IPS-18a (cell line): ENCODE results near the gene TRIM42.

ENCODE experiments used
- H3K27ac ChIP-seq: one replicate; pipeline ENCODE4 v1.5.1; 2013; ENCODE audit warnings: low read length
- H3K27me3 ChIP-seq: one replicate; pipeline ENCODE4 v1.6.1; 2013; ENCODE audit warnings: mild to moderate bottlenecking, low read length; ENCODE audit not compliant: control insufficient read depth, insufficient read depth
- H3K36me3 ChIP-seq: one replicate; pipeline ENCODE4 v1.6.1; 2013; ENCODE audit warnings: low read depth, low read length; ENCODE audit not compliant: control insufficient read depth
- H3K4me1 ChIP-seq: one replicate; pipeline ENCODE4 v1.6.1; 2013; ENCODE audit warnings: low read depth, low read length; ENCODE audit not compliant: control insufficient read depth
- H3K4me3 ChIP-seq: one replicate; pipeline ENCODE4 v1.5.1; 2013; ENCODE audit warnings: low read length
- H3K9ac ChIP-seq: one replicate; pipeline ENCODE4 v1.6.1; 2013; ENCODE audit warnings: mild to moderate bottlenecking, low read length, moderate library complexity
- H3K9me3 ChIP-seq: one replicate; pipeline ENCODE4 v1.6.1; 2013; ENCODE audit warnings: low read depth, low read length; ENCODE audit not compliant: control insufficient read depth

TRIM42 gene

DNA sequence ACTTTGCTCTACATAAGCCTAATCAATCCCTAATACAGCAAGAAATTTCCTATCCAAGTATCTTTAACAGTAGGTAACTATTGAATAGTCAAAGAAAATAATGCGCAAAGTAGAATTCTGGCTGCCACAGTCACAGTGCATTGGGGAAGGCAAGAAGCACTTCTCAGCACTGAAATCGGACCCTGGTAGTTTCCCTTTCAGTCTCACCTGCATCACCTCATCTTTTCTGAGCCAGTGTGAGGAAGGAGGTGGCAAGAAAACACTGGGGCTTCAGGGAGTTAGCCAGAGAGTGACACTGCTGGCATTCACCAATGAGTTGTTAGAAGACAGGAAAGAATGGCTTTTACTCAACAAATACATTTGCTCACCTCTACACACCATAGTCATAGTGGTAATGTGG is 8.3 kb downstream of the TRIM42 start:
- Histone ChIP-seq H3K9me3 (no peaks in the 10 kb centered on the region), H3K4me3 (no peak overlapping the region), H3K9ac (no peak overlapping the region), H3K4me1 (no peaks in the 10 kb centered on the region), H3K27ac (no peak overlapping the region), H3K27me3 (no peaks in the 10 kb centered on the region), H3K36me3 (no peaks in the 10 kb centered on the region)

DNA sequence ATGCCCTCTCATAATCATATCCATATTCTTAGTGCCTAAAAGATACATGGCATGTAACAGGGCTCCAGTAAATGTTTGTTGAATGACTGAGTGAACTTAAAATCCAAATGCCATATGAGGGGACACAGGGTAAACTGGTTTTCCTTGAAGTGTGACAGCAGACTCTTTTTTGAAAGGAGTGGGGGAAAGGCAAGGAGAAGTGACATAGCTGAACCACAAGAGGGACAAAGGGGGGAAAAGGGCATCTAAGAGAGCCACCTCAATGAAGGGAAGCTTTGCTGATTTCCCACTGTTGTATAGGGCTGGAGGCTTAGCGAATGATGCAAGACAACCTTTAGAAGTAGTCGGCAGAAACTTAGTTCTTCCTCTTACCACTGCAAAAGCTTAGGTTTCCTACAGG is 9.1 kb downstream of the TRIM42 start:
- Histone ChIP-seq H3K4me1 (no peaks in the 10 kb centered on the region), H3K36me3 (no peaks in the 10 kb centered on the region), H3K27me3 (no peaks in the 10 kb centered on the region), H3K9ac (no peak overlapping the region), H3K9me3 (no peaks in the 10 kb centered on the region), H3K4me3 (no peak overlapping the region), H3K27ac (no peak overlapping the region)

DNA sequence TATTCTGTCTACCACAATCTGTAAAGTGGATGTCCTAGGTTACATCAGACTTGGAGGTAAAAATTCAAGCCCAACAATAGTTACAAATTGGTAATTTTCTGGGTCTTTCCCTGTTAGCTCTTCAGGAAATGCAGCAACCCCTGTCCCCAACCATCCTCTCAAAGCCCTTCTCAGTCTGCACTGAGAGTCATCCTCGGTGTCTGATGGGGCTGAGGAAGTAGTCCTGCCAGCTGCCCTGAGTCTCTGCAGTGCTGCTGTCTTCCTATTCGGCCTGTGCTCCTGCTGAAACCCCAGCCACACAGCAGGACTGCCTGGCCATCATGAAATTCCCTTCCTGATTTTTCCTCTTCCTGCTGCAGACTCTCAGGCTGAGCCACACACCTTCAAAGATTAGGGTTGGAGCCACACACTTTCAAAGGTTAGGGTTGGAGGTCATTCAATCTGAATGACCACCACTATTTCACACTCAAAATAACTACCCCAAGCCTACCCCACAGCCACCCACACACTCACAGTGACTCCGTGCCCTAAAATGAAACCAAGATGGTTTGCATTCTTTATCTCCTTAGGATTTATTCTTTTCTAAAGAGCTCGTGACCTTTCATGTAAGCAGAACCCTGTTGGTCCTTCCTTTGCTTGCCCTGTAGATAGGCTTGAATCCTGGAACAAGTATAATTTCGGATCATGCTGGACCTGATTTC is 17.6 kb downstream of the TRIM42 start:
- Histone ChIP-seq H3K36me3 (no peaks in the 10 kb centered on the region), H3K9ac (no peak overlapping the region), H3K27me3 (no peaks in the 10 kb centered on the region), H3K9me3 (no peaks in the 10 kb centered on the region), H3K4me1 (no peaks in the 10 kb centered on the region), H3K27ac (no peak overlapping the region), H3K4me3 (no peak overlapping the region)

DNA sequence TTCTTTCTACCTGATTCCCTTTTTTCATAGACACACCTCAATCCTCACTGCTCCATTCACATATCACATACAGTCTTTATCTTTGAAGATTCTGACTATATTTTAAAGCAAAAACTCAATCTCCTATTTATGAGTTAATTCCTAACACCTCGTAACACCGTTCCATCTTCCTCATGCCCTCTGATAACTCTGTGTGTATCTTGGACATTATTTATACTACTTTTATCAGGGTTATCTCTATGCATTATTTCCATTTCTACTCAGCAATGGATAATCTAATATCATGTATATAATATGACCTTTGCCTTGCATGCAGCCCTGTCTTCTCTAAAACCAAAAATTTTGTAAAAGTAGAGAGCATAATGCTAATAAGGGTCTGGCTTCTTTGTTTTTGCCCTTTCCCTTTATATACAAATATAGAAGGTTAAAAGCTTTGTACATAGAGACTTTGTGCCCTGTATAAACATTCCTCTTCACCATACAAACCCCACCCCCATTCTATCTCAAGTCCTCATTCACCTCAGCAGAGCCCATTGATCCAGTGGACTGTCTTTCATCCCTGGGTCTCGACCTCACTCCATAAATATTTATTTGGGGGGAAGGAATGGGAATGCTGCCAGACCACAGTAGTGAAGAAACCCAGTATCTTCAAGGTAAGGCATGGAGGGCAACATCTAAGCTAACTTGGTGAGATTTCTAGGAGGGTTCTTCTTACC is 21.8 kb downstream of the TRIM42 start:
- no peak overlapping the region for H3K4me3 ChIP-seq
- no peaks in the 10 kb centered on the region for H3K27me3 ChIP-seq
- H3K9ac ChIP-seq = no peak overlapping the region
- H3K36me3 ChIP-seq = no peaks in the 10 kb centered on the region
- H3K27ac ChIP-seq = no peak overlapping the region
- no peaks in the 10 kb centered on the region for H3K9me3 ChIP-seq
- H3K4me1 ChIP-seq = no peaks in the 10 kb centered on the region

DNA sequence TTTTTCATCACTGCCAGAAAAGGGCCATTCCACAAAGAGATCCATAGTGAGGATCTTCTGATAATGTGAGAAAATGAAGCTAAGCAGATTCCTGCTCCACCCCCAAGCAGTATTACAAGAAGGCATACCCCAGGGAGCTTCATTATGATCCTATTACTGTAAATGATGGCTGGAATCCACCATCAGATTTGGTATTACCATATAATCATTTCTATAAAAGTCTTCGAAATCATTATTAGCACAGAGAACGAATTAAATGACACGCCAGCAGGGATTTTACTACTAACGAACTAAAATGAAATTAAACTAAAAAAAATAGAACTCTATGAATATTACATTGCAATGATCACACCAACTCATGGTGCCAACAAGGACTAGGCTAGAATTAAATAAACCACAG is 24.4 kb downstream of the TRIM42 start:
- Histone ChIP-seq H3K36me3 (no peaks in the 10 kb centered on the region), H3K4me3 (no peak overlapping the region), H3K9me3 (peaks cover 9% of the 10 kb centered on the region), H3K9ac (no peak overlapping the region), H3K27ac (no peak overlapping the region), H3K27me3 (no peaks in the 10 kb centered on the region), H3K4me1 (no peaks in the 10 kb centered on the region)

DNA sequence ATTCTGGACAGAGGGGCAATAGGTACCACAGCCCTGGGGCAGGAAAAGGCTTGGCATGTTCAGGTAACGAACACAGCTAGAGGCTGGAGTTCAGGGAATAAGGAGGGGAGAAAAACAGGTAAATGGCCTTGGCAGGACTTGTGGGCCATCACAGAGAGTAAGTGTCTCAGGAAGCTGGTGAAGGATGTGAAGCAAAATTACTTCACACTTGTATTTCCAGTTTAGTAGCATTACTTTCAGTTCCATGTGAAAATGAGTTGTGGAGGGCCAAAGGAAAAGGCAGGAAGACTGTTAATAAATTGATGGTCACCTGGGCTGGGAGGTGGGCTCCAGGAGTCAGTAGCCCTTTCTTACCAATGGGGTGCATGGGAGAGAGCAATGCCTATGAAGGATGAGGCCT is 25.6 kb downstream of the TRIM42 start:
- Histone ChIP-seq H3K9ac (no peak overlapping the region), H3K4me3 (no peak overlapping the region), H3K36me3 (no peaks in the 10 kb centered on the region), H3K9me3 (peaks cover 9% of the 10 kb centered on the region), H3K27me3 (no peaks in the 10 kb centered on the region), H3K4me1 (no peaks in the 10 kb centered on the region), H3K27ac (no peak overlapping the region)

DNA sequence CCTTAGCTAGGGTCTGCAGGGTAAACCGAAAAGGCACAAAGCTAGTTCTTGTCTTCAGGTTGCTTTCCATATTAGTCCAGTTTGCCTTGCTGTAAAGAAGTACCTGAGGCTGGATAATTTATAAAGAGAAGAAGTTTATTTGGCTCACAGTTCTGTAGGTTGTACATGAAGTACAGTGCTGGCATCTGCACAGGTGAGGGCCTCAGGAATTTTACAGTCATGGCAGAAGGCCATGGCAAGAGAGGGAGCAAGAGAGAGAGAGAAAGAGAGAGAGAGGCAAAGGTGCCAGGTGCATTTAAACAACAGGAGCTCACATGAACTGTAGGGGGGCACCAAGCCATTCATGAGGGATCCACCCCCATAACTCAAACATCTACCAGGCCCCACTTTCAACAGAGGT is 26.9 kb downstream of the TRIM42 start:
- H3K9ac ChIP-seq = no peak overlapping the region
- no peak overlapping the region for H3K27ac ChIP-seq
- peaks cover 9% of the 10 kb centered on the region for H3K9me3 ChIP-seq
- no peaks in the 10 kb centered on the region for H3K27me3 ChIP-seq
- no peak overlapping the region for H3K4me3 ChIP-seq
- no peaks in the 10 kb centered on the region for H3K36me3 ChIP-seq
- H3K4me1 ChIP-seq = no peaks in the 10 kb centered on the region

DNA sequence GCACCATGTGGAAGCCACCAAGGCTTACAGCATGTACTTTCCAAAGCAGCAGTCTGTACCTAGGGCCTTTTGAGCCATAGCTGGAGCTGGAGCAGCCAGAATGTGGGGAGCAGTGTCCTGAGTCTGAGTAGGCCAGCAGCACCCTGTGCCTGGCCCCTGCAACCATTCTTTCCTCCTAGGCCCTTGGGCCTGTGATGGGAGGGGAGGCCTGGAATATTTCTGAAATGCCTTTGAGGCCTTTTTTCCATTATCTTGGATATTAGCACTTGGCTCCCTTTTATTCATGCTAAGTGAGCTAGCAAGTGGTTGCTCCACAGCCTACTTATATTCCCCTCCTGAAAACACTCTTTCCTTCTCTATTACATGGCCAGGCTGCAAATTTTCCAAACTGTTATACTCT is 28.1 kb downstream of the TRIM42 start:
- Histone ChIP-seq H3K4me3 (no peak overlapping the region), H3K4me1 (no peaks in the 10 kb centered on the region), H3K27ac (no peak overlapping the region), H3K9ac (no peak overlapping the region), H3K9me3 (peaks cover 9% of the 10 kb centered on the region), H3K27me3 (no peaks in the 10 kb centered on the region), H3K36me3 (no peaks in the 10 kb centered on the region)

DNA sequence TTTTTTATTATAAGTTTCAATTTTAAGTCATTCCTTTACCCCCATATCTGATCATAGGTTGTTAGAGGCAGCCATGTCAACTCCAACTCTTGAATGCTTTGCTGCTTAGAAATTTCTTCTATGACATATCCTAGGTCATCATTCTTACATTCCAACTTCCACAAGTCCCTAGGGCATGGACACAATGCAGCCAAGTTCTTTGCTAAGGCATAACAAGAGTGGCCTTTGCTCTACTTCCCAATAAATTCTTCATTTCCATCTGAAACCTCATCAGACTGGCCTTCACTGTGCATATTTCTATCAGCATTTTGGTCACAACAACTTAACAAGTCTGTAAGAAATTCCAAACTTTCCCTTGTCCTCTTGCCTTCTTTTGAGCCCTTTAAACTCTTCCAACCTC is 28.5 kb downstream of the TRIM42 start:
- Histone ChIP-seq H3K9me3 (peaks cover 9% of the 10 kb centered on the region), H3K9ac (no peak overlapping the region), H3K4me1 (no peaks in the 10 kb centered on the region), H3K36me3 (no peaks in the 10 kb centered on the region), H3K27ac (no peak overlapping the region), H3K27me3 (no peaks in the 10 kb centered on the region), H3K4me3 (no peak overlapping the region)

DNA sequence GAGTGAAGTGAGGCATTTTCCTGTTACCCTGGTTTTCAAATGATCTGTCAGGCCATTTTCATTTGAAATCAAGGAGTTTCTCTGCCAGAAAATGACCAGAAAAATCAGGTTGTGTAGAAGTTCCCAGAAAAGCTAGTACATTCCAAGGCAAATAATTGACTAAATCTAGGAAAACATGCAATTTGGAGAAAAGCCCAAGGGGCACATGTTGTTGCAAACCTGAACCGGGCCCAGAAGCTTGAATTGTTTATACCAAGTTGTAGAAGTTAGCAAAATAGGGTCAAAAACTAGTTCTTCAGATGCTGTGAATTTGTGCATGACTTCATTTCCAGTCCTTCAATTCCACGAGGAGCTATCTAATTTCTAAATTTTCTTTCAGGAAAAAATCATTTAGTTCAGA is 31.0 kb downstream of the TRIM42 start:
- Histone ChIP-seq H3K27ac (no peak overlapping the region), H3K4me1 (peaks cover 2% of the 10 kb centered on the region), H3K27me3 (no peaks in the 10 kb centered on the region), H3K36me3 (no peaks in the 10 kb centered on the region), H3K9me3 (peaks cover 9% of the 10 kb centered on the region), H3K4me3 (no peak overlapping the region), H3K9ac (no peak overlapping the region)

DNA sequence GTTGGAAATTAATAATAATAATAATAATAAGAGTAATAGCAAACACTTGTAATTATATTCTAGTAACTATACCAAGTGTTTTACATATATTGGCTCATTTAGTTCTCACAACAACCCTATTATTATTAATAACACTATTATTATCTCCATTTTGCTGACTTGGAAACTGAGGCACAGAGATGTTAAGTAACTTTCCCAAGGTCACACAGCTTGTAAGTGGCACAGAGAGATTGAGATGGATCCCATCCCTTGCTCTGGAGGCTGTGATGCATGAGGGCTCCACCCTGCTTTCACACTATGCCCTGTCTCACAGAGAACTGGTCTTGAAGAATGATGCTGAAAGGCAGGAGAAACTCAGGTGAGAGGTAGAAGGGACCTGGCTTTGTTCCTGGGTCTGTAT is 31.9 kb downstream of the TRIM42 start:
- no peak overlapping the region for H3K27ac ChIP-seq
- H3K36me3 ChIP-seq = no peaks in the 10 kb centered on the region
- H3K9me3 ChIP-seq = peaks cover 9% of the 10 kb centered on the region
- peaks cover 6% of the 10 kb centered on the region for H3K4me1 ChIP-seq
- H3K9ac ChIP-seq = no peak overlapping the region
- no peaks in the 10 kb centered on the region for H3K27me3 ChIP-seq
- H3K4me3 ChIP-seq = no peak overlapping the region
